ENCODE results near the gene MZF1. TPM values are rescaled to one million over a fixed set of nuclear protein-coding genes. Genes with fewer than 3 reads are reported as not detected.

The MZF1 gene
- total and polyA plus RNA-seq, 2 donors (not counting 3 experiments of a cell fraction or from before 2014, with no cell fraction given), result 26.4 to 30.8 TPM

DNA sequence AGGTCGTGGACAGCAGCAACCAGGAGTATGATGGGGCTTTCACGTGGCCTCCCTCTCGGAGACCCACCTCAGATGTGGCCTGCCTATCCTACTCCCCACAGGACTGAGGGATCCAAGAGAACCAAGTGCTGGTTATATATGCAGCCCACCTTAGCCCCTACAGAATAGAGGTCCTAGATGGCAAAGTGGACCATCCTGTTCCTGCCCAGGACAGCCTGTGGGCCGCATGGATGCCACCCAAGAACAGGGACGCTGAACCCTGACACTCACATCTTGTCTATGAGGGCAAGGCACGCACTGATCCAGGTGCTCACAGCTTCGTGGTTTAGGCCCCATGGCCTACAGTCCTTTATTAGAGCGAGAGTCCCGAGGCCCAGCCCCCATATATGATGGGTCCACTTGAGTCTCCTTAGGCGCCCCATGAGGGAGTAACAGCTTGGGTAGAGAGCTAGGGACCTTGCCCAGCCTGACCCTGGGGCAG, 59.9 kb downstream of the MZF1 start:
- DNase-seq (ENCODE audit: low read depth, low spot score) (no peak), FAIRE-seq (no peak)
- no peak overlapping the region for H3K4me3 ChIP-seq (replicated peaks in 1 of 3; ENCODE audit: insufficient read depth in 1 of 3, low read depth in 1 of 3, low read length in 3 of 3)
- dilution Hi-C loops (cut with MboI; ENCODE audit: extremely low pct_ligation_motif_present, low sequenced_read_pairs), result no loop called here
- H3K27me3 ChIP-seq (ENCODE audit: control insufficient read depth in 2 of 2, insufficient read depth in 2 of 2, low read length in 2 of 2), result no peaks in the 10 kb centered on the region
- no TSS peak for BruUV-seq (replicated peaks)
- TF ChIP-seq POLR2A (IDR thresholded peaks at IDR 0.05; ENCODE audit: low read depth, low read length), result no peak
- TF ChIP-seq FOS (IDR thresholded peaks at IDR 0.05; ENCODE audit: borderline replicate concordance, insufficient read depth, low read length), result no peak
- TF ChIP-seq GATA2 (IDR thresholded peaks at IDR 0.05; ENCODE audit: insufficient read depth, insufficient read length, low read depth, low read length), result no peak
- TF ChIP-seq JUN (IDR thresholded peaks at IDR 0.05; ENCODE audit: borderline replicate concordance, insufficient read depth, insufficient read length, low read depth), result no peak
- no peak for TF ChIP-seq POLR2AphosphoS5 (IDR thresholded peaks at IDR 0.05; ENCODE audit: insufficient read depth, low read depth, low read length)
- TF ChIP-seq EZH2 (IDR thresholded peaks at IDR 0.05; ENCODE audit: borderline replicate concordance, low read depth, low read length, severe bottlenecking), result no peak
- TF ChIP-seq, protein P1, sequence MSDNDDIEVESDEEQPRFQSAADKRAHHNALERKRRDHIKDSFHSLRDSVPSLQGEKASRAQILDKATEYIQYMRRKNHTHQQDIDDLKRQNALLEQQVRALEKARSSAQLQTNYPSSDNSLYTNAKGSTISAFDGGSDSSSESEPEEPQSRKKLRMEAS (IDR thresholded peaks at IDR 0.05; ENCODE audit: insufficient read depth, insufficient read length), result no peak
- no peak for TF ChIP-seq MYC (IDR thresholded peaks at IDR 0.05; ENCODE audit: low read depth, low read length)
- TF ChIP-seq, protein P2, sequence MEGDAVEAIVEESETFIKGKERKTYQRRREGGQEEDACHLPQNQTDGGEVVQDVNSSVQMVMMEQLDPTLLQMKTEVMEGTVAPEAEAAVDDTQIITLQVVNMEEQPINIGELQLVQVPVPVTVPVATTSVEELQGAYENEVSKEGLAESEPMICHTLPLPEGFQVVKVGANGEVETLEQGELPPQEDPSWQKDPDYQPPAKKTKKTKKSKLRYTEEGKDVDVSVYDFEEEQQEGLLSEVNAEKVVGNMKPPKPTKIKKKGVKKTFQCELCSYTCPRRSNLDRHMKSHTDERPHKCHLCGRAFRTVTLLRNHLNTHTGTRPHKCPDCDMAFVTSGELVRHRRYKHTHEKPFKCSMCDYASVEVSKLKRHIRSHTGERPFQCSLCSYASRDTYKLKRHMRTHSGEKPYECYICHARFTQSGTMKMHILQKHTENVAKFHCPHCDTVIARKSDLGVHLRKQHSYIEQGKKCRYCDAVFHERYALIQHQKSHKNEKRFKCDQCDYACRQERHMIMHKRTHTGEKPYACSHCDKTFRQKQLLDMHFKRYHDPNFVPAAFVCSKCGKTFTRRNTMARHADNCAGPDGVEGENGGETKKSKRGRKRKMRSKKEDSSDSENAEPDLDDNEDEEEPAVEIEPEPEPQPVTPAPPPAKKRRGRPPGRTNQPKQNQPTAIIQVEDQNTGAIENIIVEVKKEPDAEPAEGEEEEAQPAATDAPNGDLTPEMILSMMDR (IDR thresholded peaks at IDR 0.05; ENCODE audit: extremely low read depth in 1 of 2, insufficient read depth in 1 of 2, low read depth in 1 of 2, low read length in 2 of 2), result no peak
- no peak overlapping the region for H3K27ac ChIP-seq (ENCODE audit: insufficient read depth, low read depth, low read length)
- no peaks in the 10 kb centered on the region for H4K20me1 ChIP-seq (replicated peaks; ENCODE audit: control insufficient read depth, extremely low read depth, insufficient read depth, low read length)
- H3K4me1 ChIP-seq (ENCODE audit: control insufficient read depth, extremely low read depth, insufficient read depth, low read length), result peaks cover 7% of the 10 kb centered on the region
- ChIA-PET POLR2A (interaction anchor here (0.8 to 1.6 kb wide), 3 partner anchors 31 to 62 kb away, joined by 4 to 6 read pairs (median 4); partner anchors contain the start of genes CHMP2A and TRIM28), CTCF (interaction anchor here (0.9 to 2.7 kb wide), 16 partner anchors 10 to 150 kb away, joined by 3 to 42 read pairs (median 5); partner anchors contain the start of genes CHMP2A, TRIM28, UBE2M and ZNF497)
- H3K9me3 ChIP-seq (replicated peaks; ENCODE audit: control insufficient read depth, insufficient read depth, low read length), result no peaks in the 10 kb centered on the region
- H3K4me2 ChIP-seq (ENCODE audit: insufficient read depth, low read length), result no peak overlapping the region
- H3K9ac ChIP-seq (replicated peaks; ENCODE audit: extremely low read depth, insufficient read depth, low read length), result no peak overlapping the region
- H3K79me2 ChIP-seq (ENCODE audit: control insufficient read depth, insufficient read depth, low read length), result peaks cover 27% of the 10 kb centered on the region
- H3K36me3 ChIP-seq (ENCODE audit: control insufficient read depth in 2 of 2, extremely low read depth in 1 of 2, insufficient read depth in 2 of 2, low read length in 2 of 2), result peaks cover 0 to 11% of the 10 kb centered on the region in 2 experiments
- H2AFZ ChIP-seq (ENCODE audit: low read depth, low read length), result no peak overlapping the region
- intact Hi-C loops (cut with micrococcal nuclease), result no loop called here
- no peaks in the 10 kb centered on the region for H3K9me1 ChIP-seq (replicated peaks; ENCODE audit: control insufficient read depth, extremely low read depth, insufficient read depth, low read length)

Small RNA genes lying within 50 kb of the gene (microRNA-seq; reads per million reads assigned to microRNA genes)
- 1.5 reads per million for gene MIR6807 (ENCODE audit: borderline number of aligned reads, borderline replicate concordance)

Small RNA genes lying within 50 kb of the gene (small RNA-seq; reads per million reads assigned to genes)
- gene MIR6807 (ENCODE audit: insufficient read depth, insufficient read length, low read depth, low replicate concordance) (0.88 reads per million), gene RN7SL525P (ENCODE audit: insufficient read depth, insufficient read length, low read depth, low replicate concordance) (not detected)

Other genes with a start within 250 kb of the MZF1 start
- gene ZSCAN22, start 246.3 kb downstream of the MZF1 start, total RNA-seq, result 3.6 and 3.7 TPM in 2 replicates
- 3.6 and 3.9 TPM in 2 replicates for gene ZSCAN22, start 246.3 kb downstream of the MZF1 start, polyA plus RNA-seq
- gene A1BG, start 219.8 kb downstream of the MZF1 start, total RNA-seq, result 0.85 and 2.3 TPM in 2 replicates
- 3.7 and 6.2 TPM in 2 replicates for gene A1BG, start 219.8 kb downstream of the MZF1 start, polyA plus RNA-seq
- 0.42 and 1.3 TPM in 2 replicates for gene ZNF497, start 210.6 kb downstream of the MZF1 start, total RNA-seq
- 0.40 and 0.62 TPM in 2 replicates for gene ZNF497, start 210.6 kb downstream of the MZF1 start, polyA plus RNA-seq
- 1.4 and 1.7 TPM in 2 replicates for gene ZNF837, start 192.3 kb downstream of the MZF1 start, total RNA-seq
- gene ZNF837, start 192.3 kb downstream of the MZF1 start, polyA plus RNA-seq, result 1.6 and 2.8 TPM in 2 replicates
- 945 and 993 TPM in 2 replicates for gene RPS5, start 186.1 kb downstream of the MZF1 start, total RNA-seq
- 3,430 and 4,008 TPM in 2 replicates for gene RPS5, start 186.1 kb downstream of the MZF1 start, polyA plus RNA-seq
- gene RNF225, start 177.7 kb downstream of the MZF1 start, total RNA-seq, result 0.58 TPM in 1 of 2 replicates, not detected in the other
- gene RNF225, start 177.7 kb downstream of the MZF1 start, polyA plus RNA-seq, result not detected in 2 replicates
- 12.4 and 12.6 TPM in 2 replicates for gene ZNF584, start 164.7 kb downstream of the MZF1 start, total RNA-seq
- gene ZNF584, start 164.7 kb downstream of the MZF1 start, polyA plus RNA-seq, result 5.9 and 6.1 TPM in 2 replicates
- gene ZNF132, start 133.2 kb downstream of the MZF1 start, total RNA-seq, result 4.1 and 4.2 TPM in 2 replicates
- 0.54 and 0.62 TPM in 2 replicates for gene ZNF132, start 133.2 kb downstream of the MZF1 start, polyA plus RNA-seq
- 6.3 and 6.9 TPM in 2 replicates for gene ZNF324B, start 121.7 kb downstream of the MZF1 start, total RNA-seq
- gene ZNF324B, start 121.7 kb downstream of the MZF1 start, polyA plus RNA-seq, result 3.4 and 3.5 TPM in 2 replicates
- gene ZNF324, start 106.3 kb downstream of the MZF1 start, total RNA-seq, result 7.1 and 8.7 TPM in 2 replicates
- gene ZNF324, start 106.3 kb downstream of the MZF1 start, polyA plus RNA-seq, result 6.4 and 8.8 TPM in 2 replicates
- gene ZNF446, start 97.0 kb downstream of the MZF1 start, total RNA-seq, result 6.6 and 7.0 TPM in 2 replicates
- gene ZNF446, start 97.0 kb downstream of the MZF1 start, polyA plus RNA-seq, result 8.3 and 11.2 TPM in 2 replicates
- 6.1 and 7.1 TPM in 2 replicates for gene SLC27A5, start 61.3 kb downstream of the MZF1 start, total RNA-seq
- gene SLC27A5, start 61.3 kb downstream of the MZF1 start, polyA plus RNA-seq, result 12.1 and 16.0 TPM in 2 replicates
- gene ZBTB45, start 53.5 kb downstream of the MZF1 start, total RNA-seq, result 21.8 TPM in 2 replicates
- 17.8 and 25.3 TPM in 2 replicates for gene ZBTB45, start 53.5 kb downstream of the MZF1 start, polyA plus RNA-seq
- 377 and 429 TPM in 2 replicates for gene TRIM28, start 29.3 kb downstream of the MZF1 start, total RNA-seq
- gene TRIM28, start 29.3 kb downstream of the MZF1 start, polyA plus RNA-seq, result 521 and 593 TPM in 2 replicates
- 96.8 and 105 TPM in 2 replicates for gene CHMP2A, start 18.2 kb downstream of the MZF1 start, total RNA-seq
- 126 and 150 TPM in 2 replicates for gene CHMP2A, start 18.2 kb downstream of the MZF1 start, polyA plus RNA-seq
- gene UBE2M, start 14.7 kb downstream of the MZF1 start, total RNA-seq, result 102 and 106 TPM in 2 replicates
- gene UBE2M, start 14.7 kb downstream of the MZF1 start, polyA plus RNA-seq, result 86.6 and 87.8 TPM in 2 replicates